H9 (cell line): ENCODE measurements around the gene PPIP5K1. TPM values are rescaled to one million over a fixed set of nuclear protein-coding genes. Genes with fewer than 3 reads are reported as not detected.
A peak's percentile ranks its signal among the peaks of the same experiment; 100 is the strongest.

ENCODE experiments used
- DNase-seq: peaks from one replicate; pipeline ENCODE4 v3.0.0-alpha.2; 2017
- H2AFZ ChIP-seq: one replicate; pipeline ENCODE4 v1.6.1; 2013; ENCODE audit warnings: mild to moderate bottlenecking, low read length, control low read depth, moderate library complexity
- H2AK5ac ChIP-seq: 2 replicates; pipeline ENCODE4 v1.6.1; 2013; ENCODE audit warnings: low read length, control low read depth, mixed read lengths; ENCODE audit not compliant: insufficient read length
- H2BK120ac ChIP-seq: one replicate; pipeline ENCODE4 v1.6.1; 2013; ENCODE audit warnings: low read depth, mild to moderate bottlenecking, low read length, control low read depth, inconsistent platforms; ENCODE audit not compliant: poor library complexity, severe bottlenecking
- H2BK12ac ChIP-seq: 2 replicates; pipeline ENCODE4 v1.6.1; 2013; ENCODE audit warnings: low read length, control low read depth, mixed read lengths, low read depth; ENCODE audit not compliant: insufficient read length
- H2BK15ac ChIP-seq: 2 replicates; pipeline ENCODE4 v1.6.1; 2013; ENCODE audit warnings: low read depth, low read length, control low read depth
- H2BK20ac ChIP-seq: one replicate; pipeline ENCODE4 v1.6.1; 2013; ENCODE audit warnings: low read depth, mild to moderate bottlenecking, low read length, control low read depth, inconsistent platforms; ENCODE audit not compliant: poor library complexity, severe bottlenecking
- H2BK5ac ChIP-seq: 2 replicates; pipeline ENCODE4 v1.6.1; 2013; ENCODE audit warnings: low read length, control low read depth, mixed read lengths; ENCODE audit not compliant: insufficient read length
- H3K14ac ChIP-seq: 2 replicates; pipeline ENCODE4 v1.6.1; 2013; ENCODE audit warnings: low read length, control low read depth; ENCODE audit not compliant: insufficient read depth
- H3K18ac ChIP-seq: 2 replicates; pipeline ENCODE4 v1.6.1; 2013; ENCODE audit warnings: low read depth, mild to moderate bottlenecking, mixed read lengths, low read length, control low read depth; ENCODE audit not compliant: insufficient read length
- H3K23ac ChIP-seq: 2 replicates; pipeline ENCODE4 v1.6.1; 2013; ENCODE audit warnings: low read length, control low read depth, mixed read lengths, low read depth; ENCODE audit not compliant: insufficient read length
- H3K23me2 ChIP-seq: 2 replicates; pipeline ENCODE4 v1.6.1; 2013; ENCODE audit warnings: low read depth, mild to moderate bottlenecking, mixed read lengths, low read length, control low read depth; ENCODE audit not compliant: insufficient read length, poor library complexity, severe bottlenecking
- H3K27ac ChIP-seq: 2 replicates; pipeline ENCODE4 v1.5.1; 2013; ENCODE audit warnings: low read length, control low read depth, mixed read lengths, low read depth; ENCODE audit not compliant: insufficient read length
- H3K27me3 ChIP-seq: 2 replicates; pipeline ENCODE4 v1.6.1; 2013; ENCODE audit warnings: low read length, control low read depth, inconsistent platforms; ENCODE audit not compliant: insufficient read depth
- H3K4ac ChIP-seq: 2 replicates; pipeline ENCODE4 v1.6.1; 2013; ENCODE audit warnings: low read depth, mild to moderate bottlenecking, control low read depth, inconsistent platforms, low read length, moderate library complexity
- H3K4me1 ChIP-seq: 2 replicates; pipeline ENCODE4 v1.6.1; 2013; ENCODE audit warnings: low read length, control low read depth, inconsistent platforms; ENCODE audit not compliant: insufficient read depth
- H3K4me2 ChIP-seq: 2 replicates; pipeline ENCODE4 v1.6.1; 2013; ENCODE audit warnings: low read length, control low read depth, mixed read lengths; ENCODE audit not compliant: insufficient read length, insufficient read depth
- H3K56ac ChIP-seq: 2 replicates; pipeline ENCODE4 v1.6.1; 2013; ENCODE audit warnings: low read depth, mild to moderate bottlenecking, mixed read lengths, low read length, control low read depth; ENCODE audit not compliant: insufficient read length
- H3K79me1 ChIP-seq: 2 replicates; pipeline ENCODE4 v1.6.1; 2013; ENCODE audit warnings: low read depth, mild to moderate bottlenecking, moderate library complexity, low read length, control low read depth, inconsistent platforms; ENCODE audit not compliant: insufficient read depth, poor library complexity, severe bottlenecking
- H3K79me2 ChIP-seq: 2 replicates; pipeline ENCODE4 v1.6.1; 2013; ENCODE audit warnings: low read length, control low read depth, inconsistent platforms; ENCODE audit not compliant: insufficient read depth
- H3K9ac ChIP-seq: 2 replicates; pipeline ENCODE4 v1.6.1; 2013; ENCODE audit warnings: low read length, control low read depth, mixed read lengths; ENCODE audit not compliant: insufficient read length; ENCODE audit errors: extremely low read depth
- H3K9me3 ChIP-seq: one replicate; pipeline ENCODE4 v1.6.1; 2013; ENCODE audit warnings: low read depth, low read length, inconsistent platforms; ENCODE audit not compliant: control insufficient read depth
- H3T11ph ChIP-seq: one replicate; pipeline ENCODE4 v1.6.1; 2013; ENCODE audit warnings: mild to moderate bottlenecking, low read length, control low read depth, inconsistent platforms
- H4K20me1 ChIP-seq: one replicate; pipeline ENCODE4 v1.6.1; 2013; ENCODE audit not compliant: control insufficient read depth, insufficient read length, insufficient read depth
- H4K5ac ChIP-seq: 2 replicates; pipeline ENCODE4 v1.6.1; 2013; ENCODE audit warnings: low read depth, mild to moderate bottlenecking, mixed read lengths, low read length, control low read depth; ENCODE audit not compliant: insufficient read length
- H4K8ac ChIP-seq: replicated peaks from 2 replicates; pipeline ENCODE4 v1.6.1; 2013; ENCODE audit warnings: low read length, control low read depth, mixed read lengths, low read depth; ENCODE audit not compliant: insufficient read length
- H4K91ac ChIP-seq: 2 replicates; pipeline ENCODE4 v1.6.1; 2013; ENCODE audit warnings: low read depth, mild to moderate bottlenecking, moderate library complexity, mixed read lengths, low read length, control low read depth; ENCODE audit not compliant: insufficient read length
- H3K27ac Mint-ChIP-seq, 3 experiments: 2 replicates in 2 of 3; 3 replicates in 1 of 3; pipeline ENCODE4 v1.8.0; 2020 to 2021; ENCODE audit warnings: mixed read lengths in 3 of 3, mild to moderate bottlenecking in 1 of 3, moderate library complexity in 1 of 3
- H3K27me3 Mint-ChIP-seq: 2 replicates; pipeline ENCODE4 v1.8.0; 2021; ENCODE audit warnings: low read depth, mild to moderate bottlenecking, moderate library complexity, mixed read lengths
- H3K36me3 Mint-ChIP-seq, 3 experiments: 2 replicates in 2 of 3; 3 replicates in 1 of 3; pipeline ENCODE4 v1.8.0; 2020 to 2021; ENCODE audit warnings: low read depth in 3 of 3, mixed read lengths in 3 of 3; ENCODE audit not compliant: insufficient read depth in 1 of 3
- H3K4me1 Mint-ChIP-seq, 2 experiments: 2 replicates each; pipeline ENCODE4 v1.8.0; 2020; ENCODE audit warnings: mixed read lengths in 2 of 2
- H3K4me3 Mint-ChIP-seq, 2 experiments: 2 replicates in 1 of 2; 3 replicates in 1 of 2; pipeline ENCODE4 v1.8.0; 2020 to 2021; ENCODE audit warnings: mild to moderate bottlenecking in 2 of 2, mixed read lengths in 2 of 2, moderate library complexity in 1 of 2
- H3K9me3 Mint-ChIP-seq, 2 experiments: 2 replicates in 1 of 2; 3 replicates in 1 of 2; pipeline ENCODE4 v1.8.0; 2020; ENCODE audit warnings: mild to moderate bottlenecking in 2 of 2, mixed read lengths in 2 of 2, moderate library complexity in 1 of 2
- WGBS: extraction: QIAGEN DNeasy Blood & Tissue Kit; methylation state at CpG from one replicate; pipeline ENCODE4 v1.1.7; 2013; ENCODE audit warnings: missing lambda C conversion rate, low lambda C conversion rate, mixed read lengths; ENCODE audit not compliant: insufficient read length; ENCODE audit errors: extremely low coverage; 5-methylcytosine and 5-hydroxymethylcytosine counted together
- total RNA-seq: library from RNA; stranded (reverse); gene quantifications from 2 replicates; pipeline ENCODE4 v1.2.1, GENCODE V29; 2021
- TF ChIP-seq, protein P1 (sequence below): fragments of 200-600 bp; sonication (generic); conservative IDR thresholded peaks from 3 replicates; pipeline ENCODE4 v1.8.0; 2021; ENCODE audit warnings: antibody characterized with exemption, mild to moderate bottlenecking

Gene PPIP5K1
- total RNA-seq, 1 experiment from 2014 or later, result 28.5 TPM

DNA sequence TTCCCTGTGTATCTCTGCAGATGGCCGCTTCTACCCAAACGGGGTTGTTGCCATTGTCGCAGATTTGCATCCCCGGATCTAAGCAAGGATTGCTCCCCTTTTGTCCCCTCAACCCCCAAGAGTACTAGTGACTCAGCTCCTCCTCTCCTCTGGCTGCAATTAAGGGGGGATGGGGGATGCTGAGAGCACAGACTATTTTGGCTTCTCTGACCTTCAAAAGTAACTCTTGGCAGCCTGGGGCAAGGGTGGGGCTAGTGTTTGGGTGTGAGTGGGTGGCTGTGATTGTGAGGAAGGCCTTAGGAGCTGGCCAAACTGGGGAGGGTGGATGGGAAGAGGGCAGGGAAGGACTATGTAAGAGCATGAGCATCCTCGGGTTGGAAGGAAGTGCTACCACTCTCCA lies 73.8 kb downstream of the PPIP5K1 start:
- Mint-ChIP-seq H3K9me3 (no peaks in the 10 kb centered on the region), H3K27ac (no peak overlapping the region), H3K36me3 (no peaks in the 10 kb centered on the region; a peak in 1 of 7 replicates), H3K4me1 (peaks cover 41 to 61% of the 10 kb centered on the region in 2 experiments), H3K4me3 (peak overlapping the region; percentile 16 to 71; a peak in 4 of 5 replicates), H3K27me3 (peaks cover 92% of the 10 kb centered on the region)
- Histone ChIP-seq H3K79me1 (no peaks in the 10 kb centered on the region), H3K27ac (no peak overlapping the region), H2BK120ac (no peak overlapping the region), H3K4me2 (peak overlapping the region; percentile 11), H3K14ac (no peak overlapping the region), H2BK15ac (no peak overlapping the region), H4K5ac (no peak overlapping the region), H3K79me2 (no peaks in the 10 kb centered on the region), H2AFZ (no peak overlapping the region), H4K91ac (no peak overlapping the region), H3K23ac (no peak overlapping the region), H3K4ac (no peak overlapping the region), H3K9me3 (no peaks in the 10 kb centered on the region), H4K20me1 (no peaks in the 10 kb centered on the region), H3K9ac (no peak overlapping the region), H3K56ac (no peak overlapping the region), H3K18ac (no peak overlapping the region), H2BK5ac (no peak overlapping the region), H3K23me2 (peaks cover 21% of the 10 kb centered on the region), H2BK12ac (no peak overlapping the region), H2BK20ac (no peak overlapping the region), H2AK5ac (no peak overlapping the region), H3K27me3 (peaks cover 21% of the 10 kb centered on the region; the same call in 1 of the 2 replicates), H4K8ac (no peak overlapping the region), H3K4me1 (peaks cover 3% of the 10 kb centered on the region; the same call in 1 of the 2 replicates), H3T11ph (no peak overlapping the region)
- TF ChIP-seq, protein P1, sequence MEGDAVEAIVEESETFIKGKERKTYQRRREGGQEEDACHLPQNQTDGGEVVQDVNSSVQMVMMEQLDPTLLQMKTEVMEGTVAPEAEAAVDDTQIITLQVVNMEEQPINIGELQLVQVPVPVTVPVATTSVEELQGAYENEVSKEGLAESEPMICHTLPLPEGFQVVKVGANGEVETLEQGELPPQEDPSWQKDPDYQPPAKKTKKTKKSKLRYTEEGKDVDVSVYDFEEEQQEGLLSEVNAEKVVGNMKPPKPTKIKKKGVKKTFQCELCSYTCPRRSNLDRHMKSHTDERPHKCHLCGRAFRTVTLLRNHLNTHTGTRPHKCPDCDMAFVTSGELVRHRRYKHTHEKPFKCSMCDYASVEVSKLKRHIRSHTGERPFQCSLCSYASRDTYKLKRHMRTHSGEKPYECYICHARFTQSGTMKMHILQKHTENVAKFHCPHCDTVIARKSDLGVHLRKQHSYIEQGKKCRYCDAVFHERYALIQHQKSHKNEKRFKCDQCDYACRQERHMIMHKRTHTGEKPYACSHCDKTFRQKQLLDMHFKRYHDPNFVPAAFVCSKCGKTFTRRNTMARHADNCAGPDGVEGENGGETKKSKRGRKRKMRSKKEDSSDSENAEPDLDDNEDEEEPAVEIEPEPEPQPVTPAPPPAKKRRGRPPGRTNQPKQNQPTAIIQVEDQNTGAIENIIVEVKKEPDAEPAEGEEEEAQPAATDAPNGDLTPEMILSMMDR, result no peak
- WGBS, result no CpG with 5 or more reads among the region's 5 CpGs
- no peak for DNase-seq
